GM11168 (cell line): Measurements from ENCODE around the gene ETHE1.
"Not testable (repeated sequence)": the region's sequence is repeated elsewhere in the genome, so short reads cannot be mapped to it uniquely, and the experiment has no call there.

Source experiments
- in situ Hi-C: fragments of 300-500 bp; cut with MboI; formaldehyde crosslinking; loops from one replicate; pipeline ENCODE4 v1.12.0; 2022; ENCODE audit warnings: low sequenced_read_pairs; ENCODE audit not compliant: unreplicated experiment

ETHE1 gene

DNA sequence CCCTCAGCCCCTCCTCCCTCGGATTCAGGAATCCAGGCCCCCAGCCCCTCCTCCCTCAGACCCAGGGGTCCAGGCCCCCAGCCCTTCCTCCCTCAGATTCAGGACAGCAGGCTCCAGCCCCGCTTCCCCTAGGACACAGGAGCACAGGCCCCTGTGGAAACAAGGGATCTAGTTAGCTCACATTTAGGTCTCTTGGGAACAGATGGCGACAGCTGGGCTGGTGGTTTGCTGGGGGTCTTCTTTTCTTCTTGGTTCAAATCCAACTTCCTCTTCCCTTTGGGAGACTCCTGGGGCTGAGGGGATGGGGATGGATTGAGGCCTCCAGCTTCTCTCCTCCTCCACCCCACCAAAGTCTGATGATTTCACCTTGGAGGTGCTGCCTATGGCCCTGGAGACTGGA, 25.6 kb upstream of the ETHE1 start:
- in situ Hi-C loops: no loop called here

DNA sequence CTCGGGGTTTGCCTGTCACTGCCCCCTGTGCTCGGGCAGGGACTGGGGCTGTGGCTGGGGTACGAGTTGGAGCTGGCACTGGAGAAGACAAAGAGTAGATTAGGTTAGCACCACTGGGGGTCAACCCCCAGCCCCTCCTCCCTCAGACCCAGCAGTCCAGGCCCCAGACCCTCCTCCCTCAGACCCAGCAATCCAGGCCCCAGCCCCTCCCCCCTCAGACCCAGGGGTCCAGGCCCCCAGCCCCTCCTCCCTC, 25.1 kb upstream of the ETHE1 start:
- in situ Hi-C loops: no loop called here

DNA sequence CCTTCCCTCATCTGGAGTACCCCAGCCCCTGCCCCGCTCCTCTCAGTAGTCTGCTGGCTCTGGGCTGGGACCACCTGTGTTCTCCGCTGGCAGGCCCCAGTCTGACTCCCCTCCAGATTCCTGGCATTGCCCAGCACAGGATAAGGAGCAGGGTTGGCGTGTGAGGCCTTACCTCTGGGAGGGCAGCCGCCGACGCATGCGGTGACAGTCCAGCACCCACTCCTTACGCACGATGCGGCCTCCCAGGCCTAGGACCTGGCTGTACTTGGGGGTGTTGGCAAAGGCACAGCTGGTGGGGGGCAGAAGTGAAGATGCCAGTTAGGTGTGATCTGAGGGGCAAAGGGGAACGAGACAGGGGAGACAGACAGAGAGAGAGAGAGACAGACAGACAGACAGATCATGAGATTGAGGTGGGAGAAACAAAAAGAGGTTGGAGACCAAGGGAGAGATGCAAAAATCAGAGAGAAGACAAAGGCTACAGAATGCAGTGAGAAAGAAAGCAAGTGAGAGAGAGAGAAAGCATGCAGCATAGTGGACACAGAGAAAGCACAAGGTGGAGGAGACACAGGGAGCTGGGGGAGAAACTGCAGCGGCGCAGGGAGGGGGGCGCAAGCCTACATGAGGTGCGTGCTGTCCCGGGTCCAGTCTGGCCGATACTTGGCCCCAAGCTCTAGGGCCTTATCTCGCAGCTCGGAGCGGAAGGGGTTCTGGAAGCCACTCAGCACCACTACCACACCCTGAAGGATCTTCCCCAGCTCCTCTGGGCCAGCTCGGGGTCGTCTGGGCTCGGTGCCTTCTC, 24.6 kb upstream of the ETHE1 start:
- in situ Hi-C loops: no loop called here

DNA sequence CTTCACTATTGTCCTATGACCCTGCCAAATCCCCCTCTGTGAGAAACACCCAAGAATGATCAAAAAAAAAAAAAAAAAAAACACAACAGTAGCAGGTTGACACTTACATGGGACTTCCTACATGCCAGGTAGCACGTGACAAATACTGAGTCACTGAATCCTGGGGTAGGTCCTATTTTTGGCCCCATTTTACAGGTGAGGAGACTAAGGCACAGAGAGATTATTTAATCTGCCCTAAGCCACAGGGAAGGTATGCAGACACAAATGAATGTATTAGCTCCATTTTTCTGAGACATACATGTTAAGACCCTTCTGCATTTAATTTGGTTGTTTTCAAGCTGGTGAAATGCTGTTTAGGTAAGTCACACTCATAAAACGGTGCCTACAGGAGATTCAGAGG, 21.7 kb upstream of the ETHE1 start:
- in situ Hi-C loops: no loop called here

DNA sequence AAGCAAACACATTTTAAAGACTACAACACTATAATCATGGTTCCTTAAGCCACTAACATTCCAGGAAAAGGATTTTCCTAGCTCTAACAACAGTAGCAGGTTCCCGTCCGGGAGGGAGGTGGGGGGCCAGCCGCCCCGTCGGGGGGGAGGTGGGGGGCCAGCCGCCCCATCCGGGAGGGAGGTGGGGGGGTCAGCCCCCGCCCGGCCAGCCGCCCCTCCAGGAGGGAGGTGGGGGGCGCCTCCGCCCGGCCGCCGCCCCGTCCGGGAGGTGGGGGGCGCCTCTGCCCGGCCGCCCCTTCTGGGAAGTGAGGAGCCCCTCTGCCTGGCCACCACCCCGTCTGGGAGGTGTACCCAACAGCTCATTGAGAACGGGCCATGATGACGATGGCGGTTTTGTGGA, 20.9 kb upstream of the ETHE1 start:
- in situ Hi-C loops: not testable (repeated sequence)

DNA sequence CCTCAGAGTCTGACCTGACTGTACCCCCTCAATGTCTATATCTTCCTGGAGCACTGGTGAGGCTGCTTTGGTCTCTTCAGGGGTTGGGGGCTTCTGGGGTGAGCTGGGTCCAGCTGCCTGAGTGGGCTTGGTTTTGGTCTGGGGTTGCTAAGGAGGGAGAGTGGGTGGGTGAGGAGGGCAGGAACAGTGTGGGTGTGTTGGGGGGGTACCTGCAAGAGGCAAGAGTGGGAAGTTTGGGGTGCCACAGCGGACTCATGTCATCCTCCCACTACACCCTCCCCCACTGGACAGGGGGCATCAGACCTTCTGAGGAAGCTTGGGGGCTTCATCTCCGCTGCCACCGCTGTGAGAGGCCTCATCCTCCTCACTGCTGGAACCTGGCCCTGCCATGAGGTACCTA, 19.6 kb upstream of the ETHE1 start:
- in situ Hi-C loops: no loop called here

DNA sequence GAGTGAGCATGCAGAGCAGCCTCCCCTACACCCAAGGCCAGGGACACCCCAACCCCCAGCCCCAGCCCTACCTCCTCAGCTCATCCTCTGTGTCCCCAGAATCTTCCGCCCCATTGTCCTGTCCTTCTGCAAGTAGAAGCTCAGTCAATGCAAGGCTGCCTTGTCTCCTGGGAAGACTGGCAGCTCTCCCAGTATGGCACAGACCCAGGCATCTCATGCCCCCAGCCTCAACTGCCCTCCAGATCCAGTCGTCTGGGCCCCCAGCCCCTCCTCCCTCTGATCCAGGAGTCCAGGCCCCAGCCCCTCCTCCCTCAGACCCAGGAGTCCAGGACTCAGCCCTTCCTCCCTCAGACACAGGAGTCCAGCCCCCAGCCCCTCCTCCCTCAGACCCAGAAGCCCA, 19.0 kb upstream of the ETHE1 start:
- in situ Hi-C loops: no loop called here

DNA sequence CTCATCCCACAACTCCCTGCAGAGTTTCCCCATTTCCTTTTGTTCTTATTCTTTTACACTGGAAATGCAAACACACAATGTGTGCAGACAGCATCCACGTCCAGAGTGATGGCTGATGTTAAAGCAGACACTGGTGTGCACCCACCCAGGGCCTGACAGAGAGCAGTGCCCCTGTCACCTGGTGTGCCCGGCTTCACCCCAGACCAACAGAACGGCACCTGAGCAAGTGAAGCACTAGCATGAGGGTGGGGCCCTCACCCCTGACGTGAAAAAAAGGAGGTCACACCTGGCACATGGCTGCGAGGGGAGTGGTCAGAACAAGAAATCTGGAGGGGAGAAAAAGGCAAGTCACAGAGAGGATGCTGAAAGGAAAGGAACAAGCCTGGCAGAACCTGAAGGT, 18.3 kb upstream of the ETHE1 start:
- in situ Hi-C loops: no loop called here

DNA sequence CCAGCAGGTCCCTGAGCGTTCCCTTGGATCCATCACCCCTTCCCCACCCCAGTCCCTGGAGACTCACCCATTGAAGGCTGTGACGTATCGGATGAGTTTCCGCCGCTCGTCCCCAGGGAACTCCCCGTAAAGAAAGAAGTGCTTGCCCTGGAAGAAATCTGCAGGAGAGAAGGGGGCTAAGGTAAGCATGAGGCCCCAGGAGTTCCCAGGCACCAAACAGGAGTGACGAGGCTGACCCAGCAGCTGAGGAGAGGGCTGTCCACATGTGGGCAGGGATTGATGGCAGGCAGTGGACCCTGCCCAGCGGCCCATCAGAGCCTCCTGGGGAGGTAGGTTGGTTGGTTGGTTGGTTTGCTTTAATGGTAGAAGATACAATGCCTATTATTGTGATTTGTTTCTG, 17.1 kb upstream of the ETHE1 start:
- in situ Hi-C loops: no loop called here

DNA sequence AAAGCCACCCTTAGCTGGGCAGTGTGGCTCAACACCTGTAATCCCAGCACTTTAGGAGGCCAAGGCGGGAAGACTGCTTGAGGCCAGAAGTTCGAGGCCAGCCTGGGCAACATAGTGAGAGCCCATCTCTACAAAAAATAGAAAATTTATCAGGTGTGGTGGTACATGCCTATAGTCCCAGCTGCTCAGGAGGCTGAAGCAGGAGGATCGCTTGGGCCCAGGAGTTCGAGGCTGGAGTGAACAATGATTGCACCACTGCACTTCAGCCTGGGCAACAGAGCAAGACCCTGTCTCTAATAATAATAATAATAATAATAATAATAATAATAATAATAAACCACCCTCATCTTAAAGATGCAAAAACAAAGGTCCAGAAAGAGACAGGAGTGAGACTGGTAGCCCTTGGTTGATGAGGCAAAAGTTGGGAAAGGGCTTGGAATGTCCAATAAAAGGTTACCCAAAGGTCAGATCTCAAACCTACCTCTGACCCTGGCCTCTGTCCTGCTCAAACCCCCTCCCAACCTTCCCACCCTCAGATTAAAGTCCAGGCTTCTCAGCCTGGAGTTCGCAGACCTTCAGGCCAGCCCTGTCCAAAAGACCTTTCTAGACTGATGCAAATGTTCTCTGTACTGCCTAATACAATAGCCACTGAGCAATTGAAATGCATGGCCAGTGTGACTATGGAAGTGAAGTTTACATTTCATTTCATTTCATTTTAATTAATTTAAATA, 15.1 kb upstream of the ETHE1 start:
- in situ Hi-C loops: no loop called here

DNA sequence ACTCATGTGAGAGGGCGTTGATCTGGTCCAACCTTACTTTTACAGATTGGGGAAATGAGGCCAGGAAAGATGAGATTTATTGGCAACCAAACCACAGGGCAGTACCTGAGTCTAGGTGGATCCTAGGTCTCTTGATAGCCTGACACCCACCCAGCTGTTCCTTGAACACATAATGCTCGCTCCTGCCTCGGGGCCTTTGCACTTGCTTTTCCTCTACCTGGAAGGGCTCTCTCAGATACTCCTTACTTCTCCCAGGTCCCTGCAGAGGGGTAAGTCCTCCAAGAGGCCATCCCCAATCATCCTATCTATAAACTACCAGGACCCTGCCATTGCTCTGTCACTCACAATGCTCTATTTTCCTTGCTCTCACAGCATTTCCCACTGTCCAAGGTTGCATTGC, 13.4 kb upstream of the ETHE1 start:
- in situ Hi-C loops: no loop called here

DNA sequence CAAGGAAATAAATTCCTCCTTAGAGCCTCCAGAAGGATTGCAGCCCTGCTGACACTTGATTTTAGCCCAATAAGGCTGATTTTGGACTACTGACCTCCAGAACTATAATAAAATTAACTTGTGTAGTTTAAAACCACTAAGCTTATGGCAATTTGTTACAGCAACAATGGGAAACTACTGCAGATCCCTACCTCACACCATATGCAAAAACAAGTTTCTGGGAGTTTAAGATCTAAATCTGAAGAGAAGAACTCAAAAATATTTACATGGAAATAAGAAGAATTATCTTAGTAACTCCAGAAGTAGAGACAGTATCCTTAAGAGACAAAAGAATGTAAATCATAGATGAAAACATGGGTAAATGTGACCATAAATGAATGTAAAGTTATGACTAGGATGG, 11.9 kb upstream of the ETHE1 start:
- in situ Hi-C loops: no loop called here

DNA sequence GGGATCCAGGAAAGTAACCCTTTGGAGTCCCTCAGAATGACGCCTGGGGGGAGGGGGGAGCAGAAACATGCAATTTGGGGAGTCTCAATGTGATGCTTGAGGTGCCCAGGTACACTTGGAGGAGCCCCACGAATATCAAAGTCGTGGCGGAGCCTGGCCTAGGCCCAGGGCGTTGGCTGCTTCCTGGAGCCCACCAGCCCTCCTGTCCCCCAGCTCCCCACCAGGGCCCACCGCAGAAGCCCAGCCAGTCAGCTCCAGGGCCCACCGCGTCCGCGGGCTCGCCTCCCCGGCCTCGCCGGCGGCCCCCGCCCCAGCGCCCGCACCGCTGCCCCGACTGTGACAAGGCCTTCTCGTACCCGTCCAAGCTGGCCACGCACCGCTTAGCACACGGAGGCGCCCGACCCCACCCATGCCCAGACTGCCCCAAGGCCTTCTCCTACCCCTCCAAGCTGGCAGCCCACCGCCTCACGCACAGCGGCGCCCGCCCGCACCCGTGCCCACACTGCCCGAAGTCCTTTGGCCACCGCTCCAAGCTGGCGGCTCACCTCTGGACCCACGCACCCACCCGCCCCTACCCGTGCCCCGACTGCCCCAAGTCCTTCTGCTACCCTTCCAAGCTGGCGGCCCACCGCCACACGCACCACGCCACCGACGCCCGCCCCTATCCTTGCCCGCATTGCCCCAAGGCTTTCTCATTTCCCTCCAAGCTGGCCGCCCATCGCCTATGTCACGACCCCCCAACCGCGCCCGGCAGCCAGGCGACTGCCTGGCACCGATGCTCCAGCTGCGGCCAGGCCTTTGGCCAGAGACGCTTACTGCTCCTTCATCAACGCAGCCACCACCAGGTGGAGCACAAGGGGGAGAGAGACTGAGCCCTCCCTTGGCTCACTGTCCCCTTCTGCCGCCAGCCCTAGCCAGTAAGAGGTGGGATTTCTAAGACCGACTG, 8.1 kb upstream of the ETHE1 start:
- in situ Hi-C loops: no loop called here

DNA sequence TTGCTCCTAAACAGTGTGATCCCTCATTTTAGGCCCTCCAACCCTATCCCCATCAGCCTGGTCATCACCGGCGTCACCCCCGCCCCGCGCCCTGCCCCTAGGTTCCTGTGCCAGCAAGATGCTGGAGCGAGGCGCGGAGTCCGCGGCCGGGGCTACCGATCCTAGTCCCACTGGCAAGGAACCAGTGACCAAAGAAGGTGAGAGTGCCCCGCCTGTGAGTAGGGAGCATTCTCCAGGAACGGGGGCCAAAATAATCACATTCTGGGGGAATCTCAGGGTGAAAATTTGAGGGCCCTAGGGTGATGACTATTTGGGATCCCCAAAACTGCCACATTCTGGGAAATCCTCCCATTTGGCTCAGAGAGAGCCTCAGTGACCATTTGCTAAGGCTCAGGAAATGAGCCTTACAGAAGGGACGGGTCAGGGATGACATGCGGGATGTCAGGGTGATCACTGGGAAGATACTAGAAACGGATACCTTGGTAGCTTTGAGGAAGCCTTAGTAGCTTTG, 7.4 kb upstream of the ETHE1 start:
- in situ Hi-C loops: no loop called here

DNA sequence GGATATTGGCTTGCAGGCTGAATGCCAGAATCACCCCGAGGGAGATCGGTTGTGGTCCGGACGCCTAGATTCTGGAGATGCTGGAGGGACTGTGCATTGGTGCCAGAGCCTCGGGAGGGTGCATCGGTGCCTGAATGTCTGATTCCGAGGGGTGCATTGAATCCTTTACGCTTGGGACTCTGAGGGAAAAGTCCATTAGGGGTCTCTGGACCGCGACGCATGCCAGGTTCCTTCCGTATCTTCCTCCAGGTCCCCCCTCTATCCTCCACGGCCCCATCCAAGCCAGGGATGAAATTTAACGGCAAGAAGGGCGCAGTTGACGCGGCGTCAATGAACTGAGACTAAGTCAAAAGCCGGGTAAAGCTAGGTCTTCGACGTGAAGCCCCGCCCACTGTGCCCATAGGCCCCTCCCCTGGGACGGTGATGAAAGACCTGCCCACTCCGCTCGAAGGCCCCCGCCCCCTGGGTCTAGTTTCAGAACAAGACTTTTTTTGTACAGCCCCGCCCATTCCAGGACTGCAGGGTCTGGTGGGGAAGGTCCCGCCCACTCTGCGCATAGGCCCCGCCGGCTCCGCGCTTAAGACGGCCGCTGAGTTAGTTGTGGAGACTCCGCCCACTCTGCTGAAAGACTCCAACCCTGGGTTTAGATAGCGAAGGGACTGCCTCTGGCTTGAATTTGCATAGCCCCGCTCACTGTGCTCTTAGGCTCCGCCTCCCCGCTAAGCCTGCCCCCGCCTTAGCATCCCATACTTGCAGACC, 6.7 kb upstream of the ETHE1 start:
- in situ Hi-C loops: no loop called here

DNA sequence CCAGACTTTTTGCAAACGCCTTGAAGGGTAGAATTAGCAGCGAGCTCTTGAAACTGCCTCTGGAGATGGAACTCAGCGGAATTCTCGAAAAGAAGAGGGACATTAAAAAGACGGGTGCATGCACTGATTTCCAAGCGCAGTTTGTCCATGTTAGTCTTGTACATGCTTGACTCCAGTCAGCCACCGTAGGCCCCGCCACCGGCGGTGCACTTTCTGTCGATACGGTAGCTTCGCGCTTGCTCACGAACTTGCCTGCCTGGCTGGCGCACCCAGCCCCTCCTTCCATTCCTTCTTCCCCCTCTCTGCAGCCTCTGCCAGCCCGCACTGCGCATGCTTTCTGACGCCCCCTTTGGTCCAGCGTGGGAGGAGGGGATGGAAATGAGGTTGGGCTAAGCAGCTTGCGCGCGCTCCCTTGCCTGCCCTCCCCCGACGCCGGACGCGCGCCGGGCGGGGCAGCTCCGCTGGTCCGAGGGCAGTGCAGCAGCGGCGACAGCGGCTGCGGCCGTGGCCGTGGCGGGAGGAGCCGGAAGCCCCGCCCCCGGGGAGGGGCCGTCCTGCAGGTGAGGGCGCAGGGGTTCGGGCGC, 6.1 kb upstream of the ETHE1 start, which contains the start of gene ZNF575:
ZNF575 (plus strand) TSS at position 227 of the 584 bp plus-strand sequence. CDS start 1,235 bp downstream, outside the sequence.
- in situ Hi-C loops: no loop called here

DNA sequence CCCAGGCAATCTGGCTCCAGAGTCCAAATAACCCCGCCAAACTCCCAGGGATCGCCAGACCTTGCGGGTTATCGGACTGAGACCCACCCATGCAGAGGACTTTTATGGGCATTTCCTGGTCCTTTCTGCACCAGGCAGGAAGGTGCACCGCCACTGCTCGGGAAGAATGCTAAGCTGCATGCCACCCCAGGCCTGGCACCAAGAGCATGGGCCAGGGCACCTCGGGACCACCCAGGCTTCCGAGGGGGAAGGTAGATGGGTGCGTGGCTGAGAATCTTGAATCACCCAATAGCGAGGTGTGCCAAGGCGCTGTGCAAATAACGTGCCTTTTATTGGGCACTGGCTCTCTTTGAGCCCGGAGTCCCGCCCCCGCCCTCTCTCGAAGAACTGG, 5.6 kb upstream of the ETHE1 start:
- in situ Hi-C loops: no loop called here

DNA sequence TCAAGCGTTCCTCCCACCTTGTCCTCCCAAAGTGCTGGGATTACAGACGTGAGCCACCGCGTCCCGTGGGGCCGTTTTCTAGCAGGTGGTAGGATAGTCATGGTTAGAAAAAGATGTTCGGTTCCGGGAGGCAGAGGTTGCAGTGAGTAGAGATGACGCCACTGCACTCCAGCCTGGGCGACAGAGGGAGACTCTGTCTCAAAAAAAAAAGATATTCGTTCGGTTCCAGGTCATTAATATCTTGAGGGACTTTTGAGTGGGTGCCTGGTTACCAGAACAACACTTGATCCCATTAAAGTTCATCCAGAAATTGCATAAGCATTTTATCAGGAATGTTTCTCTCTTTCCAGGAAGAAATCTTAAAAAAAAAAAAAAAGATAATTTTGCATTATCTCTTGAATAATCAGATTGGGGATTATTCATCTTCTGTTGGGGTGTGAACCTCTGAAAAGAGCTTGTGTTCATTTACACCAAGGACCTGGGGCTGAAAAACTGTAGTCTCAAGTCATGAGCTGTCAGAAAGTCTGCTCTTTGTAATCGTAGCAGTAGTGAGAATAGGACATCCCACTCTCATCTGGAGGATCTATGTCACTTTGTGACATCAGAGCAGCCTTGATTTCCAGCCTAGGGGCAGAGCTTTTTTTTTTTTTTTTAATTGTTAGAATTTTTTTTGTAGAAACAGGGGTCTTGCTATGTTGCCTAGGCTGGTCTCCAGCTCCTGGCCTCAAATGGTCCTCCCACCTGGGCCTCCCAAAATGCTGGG, 1.0 kb upstream of the ETHE1 start:
- in situ Hi-C loops: no loop called here
